ENCODE measurements around the gene MAGEE1.

Gene MAGEE1, protein sequence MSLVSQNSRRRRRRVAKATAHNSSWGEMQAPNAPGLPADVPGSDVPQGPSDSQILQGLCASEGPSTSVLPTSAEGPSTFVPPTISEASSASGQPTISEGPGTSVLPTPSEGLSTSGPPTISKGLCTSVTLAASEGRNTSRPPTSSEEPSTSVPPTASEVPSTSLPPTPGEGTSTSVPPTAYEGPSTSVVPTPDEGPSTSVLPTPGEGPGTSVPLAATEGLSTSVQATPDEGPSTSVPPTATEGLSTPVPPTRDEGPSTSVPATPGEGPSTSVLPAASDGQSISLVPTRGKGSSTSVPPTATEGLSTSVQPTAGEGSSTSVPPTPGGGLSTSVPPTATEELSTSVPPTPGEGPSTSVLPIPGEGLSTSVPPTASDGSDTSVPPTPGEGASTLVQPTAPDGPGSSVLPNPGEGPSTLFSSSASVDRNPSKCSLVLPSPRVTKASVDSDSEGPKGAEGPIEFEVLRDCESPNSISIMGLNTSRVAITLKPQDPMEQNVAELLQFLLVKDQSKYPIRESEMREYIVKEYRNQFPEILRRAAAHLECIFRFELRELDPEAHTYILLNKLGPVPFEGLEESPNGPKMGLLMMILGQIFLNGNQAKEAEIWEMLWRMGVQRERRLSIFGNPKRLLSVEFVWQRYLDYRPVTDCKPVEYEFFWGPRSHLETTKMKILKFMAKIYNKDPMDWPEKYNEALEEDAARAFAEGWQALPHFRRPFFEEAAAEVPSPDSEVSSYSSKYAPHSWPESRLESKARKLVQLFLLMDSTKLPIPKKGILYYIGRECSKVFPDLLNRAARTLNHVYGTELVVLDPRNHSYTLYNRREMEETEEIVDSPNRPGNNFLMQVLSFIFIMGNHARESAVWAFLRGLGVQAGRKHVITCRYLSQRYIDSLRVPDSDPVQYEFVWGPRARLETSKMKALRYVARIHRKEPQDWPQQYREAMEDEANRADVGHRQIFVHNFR

DNA sequence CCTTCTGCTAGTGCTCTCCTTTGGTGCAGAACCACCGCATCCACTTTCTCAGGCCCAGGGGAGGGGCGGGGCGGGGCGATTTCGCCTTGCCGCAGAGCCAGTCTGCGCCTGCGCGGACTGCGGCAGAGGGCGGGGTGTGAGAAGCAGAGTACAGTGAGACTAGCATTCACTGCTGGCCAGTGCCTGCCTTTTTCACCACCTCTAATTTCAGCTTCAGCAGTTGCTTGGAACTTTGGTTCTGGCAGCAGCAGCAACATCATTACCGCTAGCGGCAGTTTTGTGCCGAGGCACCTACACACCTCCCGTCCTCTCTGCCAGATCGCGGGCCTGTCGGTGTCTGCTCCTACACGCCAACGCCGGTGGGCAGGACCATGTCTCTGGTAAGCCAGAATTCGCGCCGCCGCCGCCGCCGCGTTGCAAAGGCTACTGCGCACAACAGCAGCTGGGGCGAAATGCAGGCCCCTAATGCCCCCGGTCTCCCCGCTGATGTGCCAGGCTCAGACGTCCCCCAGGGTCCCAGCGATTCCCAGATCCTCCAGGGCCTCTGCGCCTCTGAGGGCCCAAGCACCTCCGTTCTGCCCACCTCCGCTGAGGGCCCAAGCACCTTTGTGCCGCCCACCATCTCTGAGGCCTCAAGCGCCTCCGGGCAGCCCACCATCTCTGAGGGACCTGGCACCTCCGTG is at the start of gene MAGEE1:
Gene MAGEE1, plus strand, starts transcription at position 151 of the 683 bp plus-strand sequence. Its CDS starts 221 bp downstream, at position 372.
- DNase-seq, result peak; percentile 55 to 64

DNA sequence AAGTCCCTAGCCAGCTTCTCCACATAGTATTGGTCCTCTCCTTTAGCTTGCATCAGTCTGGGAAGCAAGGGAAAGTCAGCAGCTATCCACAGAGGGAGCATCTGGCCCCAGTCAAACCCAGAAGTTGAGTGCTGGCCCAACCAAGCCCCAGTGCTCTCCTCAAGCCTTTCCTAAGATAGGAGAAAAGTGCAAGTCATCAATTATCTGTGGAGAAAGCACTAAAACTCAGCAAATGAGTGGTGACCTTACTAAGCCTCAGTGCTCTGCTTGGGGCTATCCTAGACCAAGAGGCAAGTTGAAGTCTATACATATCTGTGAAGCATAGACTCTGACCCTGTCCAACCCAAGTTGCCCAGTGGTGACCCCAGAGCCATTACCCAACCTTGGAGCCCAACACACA is 28.5 kb upstream of the MAGEE1 start:
- no peak for DNase-seq

DNA sequence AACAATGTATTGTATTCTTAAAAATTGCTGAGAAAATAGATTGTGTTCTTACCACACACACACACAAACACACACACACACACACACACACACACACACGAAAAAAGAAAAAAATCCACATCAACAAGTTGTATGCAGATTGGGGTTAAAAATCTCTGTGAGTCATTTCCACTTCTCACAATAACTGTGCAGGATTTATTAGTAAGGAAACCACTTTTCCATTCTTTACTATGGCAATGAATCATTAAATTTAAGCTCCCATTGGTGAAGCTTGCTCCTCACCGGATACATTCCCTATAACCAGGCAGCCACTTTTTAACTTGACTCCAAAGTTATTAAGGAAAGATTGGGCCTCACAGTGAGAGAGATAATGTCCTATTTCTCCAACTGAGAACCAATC is 19.7 kb upstream of the MAGEE1 start:
- DNase-seq, result no peak

DNA sequence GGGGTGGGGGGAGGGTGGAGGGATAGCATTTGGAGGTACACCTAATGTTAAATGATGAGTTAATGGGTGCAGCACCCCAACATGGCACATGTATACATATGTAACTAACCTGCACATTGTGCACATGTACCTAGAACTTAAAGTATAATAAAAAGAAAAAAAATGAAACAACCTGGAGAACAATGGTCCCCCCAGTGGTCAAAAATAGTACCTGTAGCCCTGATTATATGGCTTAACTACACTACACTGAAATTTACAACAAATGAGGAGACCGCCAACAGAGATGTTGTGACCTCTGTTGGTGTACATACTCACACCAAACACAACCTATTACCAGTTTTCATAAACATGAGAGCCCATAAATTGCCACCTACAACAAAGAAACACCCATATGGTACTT is 7.3 kb upstream of the MAGEE1 start:
- DNase-seq, result no peak

DNA sequence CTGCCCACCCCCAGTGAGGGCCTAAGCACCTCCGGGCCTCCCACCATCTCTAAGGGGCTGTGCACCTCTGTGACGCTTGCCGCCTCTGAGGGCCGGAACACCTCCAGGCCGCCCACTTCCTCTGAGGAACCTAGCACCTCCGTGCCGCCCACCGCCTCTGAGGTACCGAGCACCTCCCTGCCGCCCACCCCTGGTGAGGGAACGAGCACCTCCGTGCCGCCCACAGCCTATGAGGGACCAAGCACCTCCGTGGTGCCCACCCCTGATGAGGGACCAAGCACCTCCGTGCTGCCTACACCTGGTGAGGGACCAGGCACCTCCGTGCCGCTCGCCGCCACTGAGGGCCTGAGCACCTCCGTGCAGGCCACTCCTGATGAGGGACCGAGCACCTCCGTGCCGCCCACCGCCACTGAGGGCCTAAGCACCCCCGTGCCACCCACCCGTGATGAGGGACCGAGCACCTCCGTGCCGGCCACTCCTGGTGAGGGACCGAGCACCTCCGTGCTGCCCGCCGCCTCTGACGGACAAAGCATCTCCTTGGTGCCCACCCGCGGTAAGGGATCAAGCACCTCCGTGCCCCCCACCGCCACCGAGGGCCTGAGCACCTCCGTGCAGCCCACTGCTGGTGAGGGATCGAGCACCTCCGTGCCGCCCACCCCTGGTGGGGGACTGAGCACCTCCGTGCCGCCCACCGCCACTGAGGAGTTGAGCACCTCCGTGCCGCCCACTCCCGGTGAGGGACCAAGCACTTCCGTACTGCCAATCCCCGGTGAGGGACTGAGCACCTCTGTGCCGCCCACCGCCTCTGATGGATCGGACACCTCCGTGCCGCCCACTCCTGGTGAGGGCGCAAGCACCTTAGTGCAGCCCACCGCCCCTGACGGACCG is 977 bp downstream of the MAGEE1 start:
- no peak for DNase-seq

DNA sequence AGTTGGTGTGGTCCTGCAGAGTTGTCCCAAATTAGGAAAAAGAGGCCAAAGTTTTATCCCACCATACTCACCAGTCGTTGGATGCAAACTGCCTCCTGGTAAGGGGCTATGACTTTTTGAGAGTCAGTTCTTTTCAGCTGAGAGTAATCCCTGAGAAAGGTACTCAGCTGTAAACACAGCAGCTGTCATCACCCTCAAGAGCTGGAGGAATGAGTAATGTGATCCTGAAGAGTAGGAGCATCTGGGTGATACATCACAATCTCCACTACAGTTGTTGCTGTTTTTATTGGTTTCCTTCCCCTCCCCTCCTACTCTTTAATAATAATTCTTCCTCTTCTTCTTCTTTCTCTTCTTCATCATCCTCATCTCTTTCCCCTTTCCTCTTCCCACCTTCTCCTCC is 5.7 kb downstream of the MAGEE1 start:
- no peak for DNase-seq

DNA sequence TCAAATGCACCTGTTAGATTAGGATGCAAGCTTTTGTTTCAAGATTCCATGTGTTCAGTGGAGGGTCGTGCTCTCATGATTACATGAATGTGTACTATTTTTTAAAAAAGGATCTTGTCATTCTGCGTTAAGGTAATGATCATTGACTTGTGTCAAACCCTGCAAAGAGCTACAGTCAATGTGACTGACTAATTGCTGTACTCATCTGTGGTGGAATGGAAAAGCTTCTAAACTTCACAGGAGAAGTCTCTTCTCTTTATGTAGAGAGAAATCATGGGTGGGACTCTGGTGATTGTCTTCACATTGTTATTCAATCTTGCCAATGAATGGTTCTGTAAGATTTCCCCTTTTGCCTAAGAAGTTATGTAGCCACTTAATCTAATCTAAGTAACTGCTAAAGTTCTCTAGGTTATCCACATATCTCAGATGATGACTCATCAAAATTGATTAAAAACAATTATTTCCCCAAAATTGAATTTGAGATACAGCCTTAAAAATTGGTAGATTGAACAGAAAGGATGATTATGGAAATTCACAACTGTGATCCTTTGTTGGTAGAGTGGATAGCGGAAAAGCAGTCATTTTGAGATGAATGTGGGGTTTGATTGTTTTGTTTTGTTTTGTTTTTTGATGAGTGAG is 6.7 kb downstream of the MAGEE1 start:
- DNase-seq, result no peak

DNA sequence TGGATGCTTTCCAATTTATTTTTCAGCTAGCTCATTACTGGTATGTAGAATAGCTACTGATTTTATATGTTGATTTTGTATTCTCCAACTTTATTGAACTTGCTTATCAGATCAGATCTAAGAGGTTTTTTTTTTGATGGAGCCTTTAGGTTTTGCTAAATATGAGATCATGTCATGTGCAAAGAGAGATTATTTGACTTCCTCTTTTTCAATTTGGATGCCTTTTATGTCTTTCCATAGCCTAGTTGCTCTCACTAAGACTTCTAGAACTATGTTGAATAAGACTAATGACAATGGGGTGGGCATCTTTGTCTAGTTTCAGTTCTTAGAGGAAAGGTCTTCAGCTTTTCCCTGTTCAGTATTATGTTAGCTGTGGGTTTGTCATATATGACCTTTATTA is 11.7 kb downstream of the MAGEE1 start:
- DNase-seq, result no peak

DNA sequence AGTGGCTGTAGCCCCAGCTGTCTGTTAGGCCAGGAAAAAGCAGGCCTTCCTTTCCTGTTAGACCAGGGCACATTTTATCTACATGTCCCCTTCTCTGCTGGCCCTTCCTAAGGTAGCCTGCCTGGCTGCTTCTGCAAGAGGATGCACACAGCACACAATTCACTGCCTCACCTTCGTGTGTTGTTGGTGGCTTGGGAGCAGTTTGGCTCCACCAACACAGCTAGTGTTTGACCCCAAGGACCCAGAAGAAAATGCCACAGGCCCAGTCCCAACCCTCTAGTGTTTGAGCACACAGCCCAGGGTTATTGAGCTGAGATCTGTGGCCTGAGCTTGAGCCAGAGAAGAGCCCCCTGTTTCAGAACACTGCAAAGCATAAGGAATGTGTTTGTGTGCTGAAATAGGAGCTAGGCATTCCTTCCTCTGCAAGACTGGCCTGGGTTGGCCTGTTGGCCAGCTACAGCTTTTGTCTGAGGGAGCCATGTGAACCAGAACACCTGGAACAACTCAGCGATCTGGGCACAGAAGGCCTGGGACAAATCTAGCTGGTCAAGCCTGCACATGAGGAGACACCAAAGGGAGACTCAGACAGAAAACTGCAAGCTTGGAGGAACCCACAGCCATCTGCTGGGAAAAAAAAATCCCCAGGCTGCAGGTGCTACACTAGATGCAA is 26.4 kb downstream of the MAGEE1 start:
- DNase-seq, result no peak

DNA sequence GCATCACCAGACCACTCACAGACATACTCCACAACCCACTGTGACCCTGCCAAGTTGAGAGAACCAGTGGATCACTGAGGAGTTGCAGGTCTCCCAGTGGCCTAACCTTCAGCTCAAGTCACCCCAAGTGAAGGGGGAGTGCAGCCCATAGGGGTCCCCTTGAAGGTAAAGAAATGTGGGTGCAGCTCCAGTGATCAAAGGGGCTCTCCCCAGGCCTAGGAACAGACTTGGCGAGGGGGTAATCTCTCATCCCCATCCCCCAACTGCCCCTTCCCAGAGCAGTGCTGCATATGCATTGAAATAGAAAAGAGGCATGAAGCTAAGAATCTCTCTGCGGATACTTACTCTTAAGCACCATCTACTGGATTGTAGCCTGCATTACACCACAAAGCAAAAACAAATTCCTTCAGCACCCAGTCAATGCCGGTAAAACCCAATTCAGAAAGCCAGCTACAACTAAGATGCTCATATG is 27.0 kb downstream of the MAGEE1 start:
- peak in 1 of 2 donors; percentile 10 for DNase-seq

DNA sequence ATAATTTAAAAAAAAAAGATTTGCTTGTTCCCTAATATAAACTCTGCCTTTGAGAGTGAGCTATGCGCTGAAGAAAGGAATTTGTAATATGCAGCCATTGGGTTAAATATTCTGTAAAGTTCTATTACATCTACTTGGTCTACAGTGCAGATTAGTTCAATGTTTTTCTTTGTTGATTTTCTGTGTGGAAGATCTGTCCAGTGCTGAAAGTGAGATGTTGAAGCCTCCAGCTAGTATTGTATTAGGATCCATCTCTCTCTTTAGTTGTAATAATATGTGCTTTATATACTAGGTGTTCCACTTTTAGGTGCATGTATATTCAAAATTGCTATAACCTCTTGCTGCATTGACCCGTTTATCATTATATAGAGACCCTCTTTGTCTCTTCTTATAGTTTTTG is 49.8 kb downstream of the MAGEE1 start:
- DNase-seq, result no peak

Data from hippocampal formation (tissue), 2 donors.